Measurements from ENCODE around the gene OSBPL3.

The OSBPL3 gene

GRCh38 chr7:24939416-24939815 is 40.6 kb downstream of the OSBPL3 start:
- no peak for TF ChIP-seq CTCF (IDR thresholded peaks at IDR 0.05; ENCODE audit: low read depth, low read length)
- DNase-seq (ENCODE audit: extremely low read depth, low read depth) = no peak

GRCh38 chr7:24936121-24936824 is 43.7 kb downstream of the OSBPL3 start:
- TF ChIP-seq CTCF (IDR thresholded peaks at IDR 0.05; ENCODE audit: low read depth, low read length) = no peak
- no peak for DNase-seq (ENCODE audit: extremely low read depth, low read depth)

GRCh38 chr7:24933298-24933697 is 46.7 kb downstream of the OSBPL3 start:
- TF ChIP-seq CTCF (IDR thresholded peaks at IDR 0.05; ENCODE audit: low read depth, low read length) = no peak
- DNase-seq (ENCODE audit: extremely low read depth, low read depth) = no peak

GRCh38 chr7:24932815-24933214 is 47.2 kb downstream of the OSBPL3 start:
- peak; percentile 43 for DNase-seq (ENCODE audit: extremely low read depth, low read depth)
- TF ChIP-seq CTCF (IDR thresholded peaks at IDR 0.05; ENCODE audit: low read depth, low read length) = no peak

GRCh38 chr7:24932389-24932788 is 47.6 kb downstream of the OSBPL3 start:
- TF ChIP-seq CTCF (IDR thresholded peaks at IDR 0.05; ENCODE audit: low read depth, low read length) = no peak
- DNase-seq (ENCODE audit: extremely low read depth, low read depth) = no peak

GRCh38 chr7:24931844-24932243 is 48.1 kb downstream of the OSBPL3 start:
- TF ChIP-seq CTCF (IDR thresholded peaks at IDR 0.05; ENCODE audit: low read depth, low read length) = no peak
- no peak for DNase-seq (ENCODE audit: extremely low read depth, low read depth)

GRCh38 chr7:24930856-24931255 is 49.1 kb downstream of the OSBPL3 start:
- TF ChIP-seq CTCF (IDR thresholded peaks at IDR 0.05; ENCODE audit: low read depth, low read length) = no peak
- DNase-seq (ENCODE audit: extremely low read depth, low read depth) = no peak
